ENCODE data around the gene RFC1.

The RFC1 gene

GRCh38 chr4:39255266-39255665 lies 110.9 kb downstream of the RFC1 start:
- Histone ChIP-seq H3K79me2 (ENCODE audit: control insufficient read depth, low read length) (no peaks in the 10 kb centered on the region), H3K9me3 (ENCODE audit: control insufficient read depth, insufficient read depth, low read length) (no peaks in the 10 kb centered on the region), H3K27ac (ENCODE audit: low read depth, low read length) (no peak overlapping the region), H4K20me1 (ENCODE audit: control insufficient read depth, insufficient read depth, low read depth, low read length) (no peaks in the 10 kb centered on the region), H3K4me1 (ENCODE audit: control insufficient read depth, low read length) (no peaks in the 10 kb centered on the region), H3K4me3 (ENCODE audit: low read length) (no peak overlapping the region), H3K4me2 (ENCODE audit: low read length) (no peak overlapping the region), H3K9me2 (replicated peaks; ENCODE audit: control insufficient read depth, low read length) (no peaks in the 10 kb centered on the region), H3F3A (ENCODE audit: control insufficient read depth, insufficient read depth) (peaks cover 5% of the 10 kb centered on the region; the same call in 1 of the 2 replicates), H3K27me3 (ENCODE audit: control insufficient read depth, low read length) (no peaks in the 10 kb centered on the region), H3K36me3 (ENCODE audit: control insufficient read depth, low read length) (peaks cover 21% of the 10 kb centered on the region)
- TF ChIP-seq CTCF (IDR thresholded peaks at IDR 0.05; ENCODE audit: low read depth, low read length, poor library complexity, severe bottlenecking): peak; percentile 16
- no peak for TF ChIP-seq EZH2phosphoT487 (IDR thresholded peaks at IDR 0.05; ENCODE audit: borderline replicate concordance, low read length)

- no peak overlapping the region for H3K4me2 ChIP-seq (ENCODE audit: low read length)
- no peaks in the 10 kb centered on the region for H3K79me2 ChIP-seq (ENCODE audit: control insufficient read depth, low read length)
- no peaks in the 10 kb centered on the region for H3K9me3 ChIP-seq (ENCODE audit: control insufficient read depth, insufficient read depth, low read length)
- H3K9me2 ChIP-seq (replicated peaks; ENCODE audit: control insufficient read depth, low read length): no peaks in the 10 kb centered on the region
- no peaks in the 10 kb centered on the region for H3K4me1 ChIP-seq (ENCODE audit: control insufficient read depth, low read length)
- peaks cover 10% of the 10 kb centered on the region for H3K36me3 ChIP-seq (ENCODE audit: control insufficient read depth, low read length)
- no peak overlapping the region for H3K27ac ChIP-seq (ENCODE audit: low read depth, low read length)
- no peaks in the 10 kb centered on the region for H3F3A ChIP-seq (ENCODE audit: control insufficient read depth, insufficient read depth)
- no peaks in the 10 kb centered on the region for H3K27me3 ChIP-seq (ENCODE audit: control insufficient read depth, low read length)
- H3K4me3 ChIP-seq (ENCODE audit: low read length): no peak overlapping the region
- H4K20me1 ChIP-seq (ENCODE audit: control insufficient read depth, insufficient read depth, low read depth, low read length): no peaks in the 10 kb centered on the region
- TF ChIP-seq EZH2phosphoT487 (IDR thresholded peaks at IDR 0.05; ENCODE audit: borderline replicate concordance, low read length): no peak
- TF ChIP-seq CTCF (IDR thresholded peaks at IDR 0.05; ENCODE audit: low read depth, low read length, poor library complexity, severe bottlenecking): no peak
Observed at GRCh38 chr4:39243462-39243861, 122.7 kb downstream of the RFC1 start.
